Neutrophil (primary cell): ENCODE results near the gene INSM2.

Experiments used
- H3K27ac ChIP-seq: fragments of 200-600 bp; sonication (generic); 2 replicates; pipeline ENCODE4 v1.5.1; 2016; ENCODE audit warnings: mild to moderate bottlenecking, moderate library complexity
- H3K27me3 ChIP-seq: fragments of 200-600 bp; sonication (generic); 2 replicates; pipeline ENCODE4 v1.6.0; 2016; ENCODE audit warnings: mild to moderate bottlenecking
- H3K36me3 ChIP-seq: fragments of 200-600 bp; sonication (generic); 2 replicates; pipeline ENCODE4 v1.5.1; 2017
- H3K4me1 ChIP-seq, 2 experiments: fragments of 200-600 bp in 1 of 2; sonication (generic) in 1 of 2; 1 replicate in 1 of 2; 2 replicates in 1 of 2; pipeline versions ENCODE4 v1.5.1 to v1.6.1; 2013 to 2016; ENCODE audit warnings: low read depth in 1 of 2, low read length in 1 of 2, mild to moderate bottlenecking in 1 of 2, moderate library complexity in 1 of 2; ENCODE audit not compliant: control insufficient read depth in 1 of 2, insufficient read depth in 1 of 2
- H3K4me3 ChIP-seq, 2 experiments: fragments of 200-600 bp in 1 of 2; sonication (generic) in 1 of 2; 1 replicate in 1 of 2; 2 replicates in 1 of 2; pipeline ENCODE4 v1.5.1; 2013 to 2016; ENCODE audit warnings: low read depth in 1 of 2, low read length in 1 of 2, mild to moderate bottlenecking in 1 of 2, moderate library complexity in 1 of 2
- H3K9me3 ChIP-seq: fragments of 200-600 bp; sonication (generic); 2 replicates; pipeline ENCODE4 v1.5.1; 2016
- CTCF ChIP-seq: fragments of 200-600 bp; sonication (generic); IDR thresholded peaks from 2 replicates; pipeline ENCODE4 v1.5.1; 2016; ENCODE audit warnings: antibody characterized with exemption

INSM2 gene

GRCh38 chr14:35534208-35534872 is 376 bp downstream of the INSM2 start:
- H3K27me3 ChIP-seq = peaks cover 84% of the 10 kb centered on the region

GRCh38 chr14:35534873-35535482 is 1.0 kb downstream of the INSM2 start:
- no peaks in the 10 kb centered on the region for H3K36me3 ChIP-seq
- H3K9me3 ChIP-seq = no peaks in the 10 kb centered on the region
- TF ChIP-seq CTCF = no peak
- peaks cover 78% of the 10 kb centered on the region for H3K27me3 ChIP-seq
- no peak overlapping the region for H3K27ac ChIP-seq
- H3K4me1 ChIP-seq = peaks cover 18 to 21% of the 10 kb centered on the region in 2 experiments
- H3K4me3 ChIP-seq = no peak overlapping the region

More at GRCh38 chr14:35534208-35534872, 376 bp downstream of the INSM2 start:
- peaks cover 18 to 21% of the 10 kb centered on the region in 2 experiments for H3K4me1 ChIP-seq
- no peaks in the 10 kb centered on the region for H3K9me3 ChIP-seq
- H3K4me3 ChIP-seq = peak overlapping the region in 1 of 2 experiments; percentile 12
- no peak overlapping the region for H3K27ac ChIP-seq
- TF ChIP-seq CTCF = no peak
- no peaks in the 10 kb centered on the region for H3K36me3 ChIP-seq

GRCh38 chr14:35535483-35536112 is 1.6 kb downstream of the INSM2 start:
- TF ChIP-seq CTCF = no peak
- peaks cover 71% of the 10 kb centered on the region for H3K27me3 ChIP-seq
- H3K36me3 ChIP-seq = no peaks in the 10 kb centered on the region
- no peaks in the 10 kb centered on the region for H3K9me3 ChIP-seq
- no peak overlapping the region for H3K27ac ChIP-seq
- H3K4me3 ChIP-seq = no peak overlapping the region
- peaks cover 18 to 21% of the 10 kb centered on the region in 2 experiments for H3K4me1 ChIP-seq

GRCh38 chr14:35539969-35540368 is 6.0 kb downstream of the INSM2 start:
- no peak overlapping the region for H3K4me3 ChIP-seq
- peaks cover 28% of the 10 kb centered on the region for H3K27me3 ChIP-seq

GRCh38 chr14:35543006-35543405 is 9.0 kb downstream of the INSM2 start:
- H3K27me3 ChIP-seq = no peaks in the 10 kb centered on the region
- no peaks in the 10 kb centered on the region for H3K36me3 ChIP-seq
- H3K27ac ChIP-seq = no peak overlapping the region
- H3K9me3 ChIP-seq = no peaks in the 10 kb centered on the region
- H3K4me3 ChIP-seq = no peak overlapping the region
- TF ChIP-seq CTCF = no peak
- no peaks in the 10 kb centered on the region for H3K4me1 ChIP-seq

More at GRCh38 chr14:35539969-35540368, 6.0 kb downstream of the INSM2 start:
- Histone ChIP-seq H3K4me1 (peaks cover 2 to 3% of the 10 kb centered on the region in 2 experiments), H3K9me3 (no peaks in the 10 kb centered on the region), H3K27ac (no peak overlapping the region), H3K36me3 (no peaks in the 10 kb centered on the region)
- no peak for TF ChIP-seq CTCF
